Transverse colon (tissue), 4 donors: ENCODE measurements around the gene RNF224. TPM values are rescaled to one million over a fixed set of nuclear protein-coding genes. Genes with fewer than 3 reads are reported as not detected.

Experiments
- DNase-seq: peaks from one replicate; pipeline ENCODE4 v3.0.0-alpha.2; 2019
- H3K27ac ChIP-seq, 4 donors: fragments of 200-600 bp; sonication (generic); 2 replicates each; pipeline ENCODE4 v1.5.1; 2016 to 2018; ENCODE audit warnings: inconsistent platforms in 4 of 4
- H3K27me3 ChIP-seq: fragments of 200-600 bp; sonication (generic); 2 replicates; pipeline ENCODE4 v1.5.1; 2017; ENCODE audit warnings: inconsistent platforms
- H3K36me3 ChIP-seq, 4 donors: fragments of 200-600 bp; sonication (generic); 2 replicates each; pipeline ENCODE4 v1.5.1; 2017 to 2019; ENCODE audit warnings: inconsistent platforms in 4 of 4
- H3K4me1 ChIP-seq, 4 donors: fragments of 200-600 bp; sonication (generic); 2 replicates each; pipeline ENCODE4 v1.5.1; 2017 to 2020; ENCODE audit warnings: inconsistent platforms in 4 of 4
- H3K4me3 ChIP-seq, 4 donors: fragments of 200-600 bp; sonication (generic); 1 replicate in 1 of 4; 2 replicates in 3 of 4; pipeline versions ENCODE4 v1.5.1 to v1.6.1; 2017 to 2019; ENCODE audit warnings: inconsistent platforms in 4 of 4
- H3K9me3 ChIP-seq, 2 donors: fragments of 200-600 bp; sonication (generic); 2 replicates each; pipeline ENCODE4 v1.5.1; 2017 to 2019; ENCODE audit warnings: inconsistent platforms in 2 of 2
- EP300 ChIP-seq: sonication (generic); formaldehyde crosslinking; IDR thresholded peaks from one replicate; pipeline ENCODE4 v1.6.1; 2017; ENCODE audit warnings: antibody characterized with exemption, low read depth
- POLR2A ChIP-seq: fragments of 450-650 bp; IDR thresholded peaks from one replicate; pipeline ENCODE4 v1.6.1; 2016; ENCODE audit warnings: antibody characterized with exemption, mild to moderate bottlenecking, moderate library complexity
- POLR2AphosphoS5 ChIP-seq, 3 donors: sonication (generic); formaldehyde crosslinking; IDR thresholded peaks; one replicate each; pipeline ENCODE4 v1.6.1; 2016; ENCODE audit warnings: antibody characterized with exemption in 3 of 3
- WGBS, 2 donors: methylation state at CpG; one replicate each; pipeline ENCODE4 v1.1.5; 2018; ENCODE audit warnings: low coverage in 1 of 2; 5-methylcytosine and 5-hydroxymethylcytosine counted together
- in situ Hi-C, 4 donors: fragments of 200-750 bp; cut with MboI; loops; one replicate each; pipeline versions ENCODE4 v1.15.0 to v1.15.1; 2017; ENCODE audit warnings: low sequenced_read_pairs in 3 of 4, low pct_ligation_motif_present in 1 of 4, low pct_unique_long_range_greater_than_20kb in 1 of 4
- intact Hi-C: fragments of 100-400 bp; cut with DNase I; formaldehyde crosslinking; loops from one replicate; pipeline ENCODE4 v1.15.1; 2023; ENCODE audit warnings: low total_unique reads
- total RNA-seq, 4 donors: library from RNA; depleted of rRNA; stranded (reverse); fragments of >200 nt; gene quantifications; one replicate each; pipeline ENCODE4 v1.1.0, GENCODE V29; 2016
- TF ChIP-seq, protein P1 (sequence below), 5 experiments: fragments of 200-600 bp in 3 of 5; fragments of 450-650 bp in 2 of 5; sonication (generic) in 3 of 5; IDR thresholded peaks; 1 replicate in 2 of 5; 2 replicates in 3 of 5; pipeline ENCODE4 v1.5.1; 2016 to 2017; ENCODE audit warnings: antibody characterized with exemption in 5 of 5, inconsistent platforms in 3 of 5, mild to moderate bottlenecking in 2 of 5, moderate library complexity in 1 of 5

Gene RNF224
- total RNA-seq, 4 donors from 2014 or later: not detected

- Histone ChIP-seq H3K27me3 (no peaks in the 10 kb centered on the region), H3K4me3 (no peak overlapping the region), H3K9me3 (no peaks in the 10 kb centered on the region), H3K36me3 (peaks cover 0 to 39% (median 15%) of the 10 kb centered on the region in 4 donors), H3K27ac (no peak overlapping the region), H3K4me1 (peaks cover 19 to 23% (median 21%) of the 10 kb centered on the region in 4 donors)
- TF ChIP-seq EP300 (no peak), POLR2A (no peak), POLR2AphosphoS5 (IDR thresholded peaks at IDR 0.05) (no peak)
- TF ChIP-seq, protein P1, sequence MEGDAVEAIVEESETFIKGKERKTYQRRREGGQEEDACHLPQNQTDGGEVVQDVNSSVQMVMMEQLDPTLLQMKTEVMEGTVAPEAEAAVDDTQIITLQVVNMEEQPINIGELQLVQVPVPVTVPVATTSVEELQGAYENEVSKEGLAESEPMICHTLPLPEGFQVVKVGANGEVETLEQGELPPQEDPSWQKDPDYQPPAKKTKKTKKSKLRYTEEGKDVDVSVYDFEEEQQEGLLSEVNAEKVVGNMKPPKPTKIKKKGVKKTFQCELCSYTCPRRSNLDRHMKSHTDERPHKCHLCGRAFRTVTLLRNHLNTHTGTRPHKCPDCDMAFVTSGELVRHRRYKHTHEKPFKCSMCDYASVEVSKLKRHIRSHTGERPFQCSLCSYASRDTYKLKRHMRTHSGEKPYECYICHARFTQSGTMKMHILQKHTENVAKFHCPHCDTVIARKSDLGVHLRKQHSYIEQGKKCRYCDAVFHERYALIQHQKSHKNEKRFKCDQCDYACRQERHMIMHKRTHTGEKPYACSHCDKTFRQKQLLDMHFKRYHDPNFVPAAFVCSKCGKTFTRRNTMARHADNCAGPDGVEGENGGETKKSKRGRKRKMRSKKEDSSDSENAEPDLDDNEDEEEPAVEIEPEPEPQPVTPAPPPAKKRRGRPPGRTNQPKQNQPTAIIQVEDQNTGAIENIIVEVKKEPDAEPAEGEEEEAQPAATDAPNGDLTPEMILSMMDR (IDR thresholded peaks at IDR 0.05): no peak
- in situ Hi-C loops (no loop called here), intact Hi-C loops (no loop called here)
- no peak for DNase-seq
- WGBS, 2 donors: 88 to 92% methylated on average over 5 to 27 of the region's 27 CpGs
These were observed 43.2 kb upstream of the RNF224 start for GRCh38 chr9:137183980-137184595.

GRCh38 chr9:137184881-137185660 is 42.2 kb upstream of the RNF224 start:
- in situ Hi-C loops: no loop called here
- Histone ChIP-seq H3K4me3 (no peak overlapping the region), H3K27ac (no peak overlapping the region), H3K9me3 (no peaks in the 10 kb centered on the region), H3K4me1 (peaks cover 28 to 33% (median 31%) of the 10 kb centered on the region in 4 donors), H3K27me3 (no peaks in the 10 kb centered on the region), H3K36me3 (peaks cover 0 to 35% (median 12%) of the 10 kb centered on the region in 4 donors)
- 94 to 100% methylated on average over 2 to 39 of the region's 48 CpGs for WGBS, 2 donors
- TF ChIP-seq, protein P1 (IDR thresholded peaks at IDR 0.05): no peak
- TF ChIP-seq POLR2A: no peak
- TF ChIP-seq POLR2AphosphoS5 (IDR thresholded peaks at IDR 0.05): no peak
- no peak for TF ChIP-seq EP300
- intact Hi-C loops: no loop called here
- DNase-seq: no peak

- WGBS, 2 donors: 93% methylated on average over 15 of the region's 19 CpGs; no CpG with 5 or more reads in 1 of the 2 donors
- intact Hi-C loops: no loop called here
- Histone ChIP-seq H3K9me3 (no peaks in the 10 kb centered on the region), H3K4me3 (no peak overlapping the region), H3K27ac (no peak overlapping the region), H3K36me3 (peaks cover 0 to 28% (median 9%) of the 10 kb centered on the region in 4 donors), H3K4me1 (peaks cover 36 to 41% (median 39%) of the 10 kb centered on the region in 4 donors), H3K27me3 (no peaks in the 10 kb centered on the region)
- in situ Hi-C loops: no loop called here
- DNase-seq: no peak
- no peak for TF ChIP-seq POLR2AphosphoS5 (IDR thresholded peaks at IDR 0.05)
- no peak for TF ChIP-seq POLR2A
- TF ChIP-seq, protein P1 (IDR thresholded peaks at IDR 0.05): no peak
- TF ChIP-seq EP300: no peak
These were observed 41.4 kb upstream of the RNF224 start for GRCh38 chr9:137185921-137186320.

DNA sequence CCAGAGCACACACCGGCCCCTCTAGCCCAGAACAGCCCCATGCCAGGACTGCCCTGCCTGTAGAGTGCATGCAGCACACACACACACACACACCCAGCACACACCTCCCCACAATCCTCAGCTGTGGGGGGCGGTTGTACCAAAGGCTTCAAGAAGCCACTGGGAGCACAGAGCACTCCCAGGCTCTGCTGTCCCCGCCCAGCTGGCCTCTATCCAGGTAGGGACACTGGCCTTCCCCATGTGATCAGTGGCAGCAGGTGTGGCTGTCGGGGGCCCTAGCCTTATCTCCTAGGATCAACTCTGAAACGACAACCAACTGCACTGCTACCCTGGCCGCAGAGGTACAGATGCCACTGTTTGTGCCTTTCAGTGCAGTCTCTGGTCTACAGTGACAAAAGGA is 40.9 kb upstream of the RNF224 start:
- DNase-seq: no peak
- no peaks in the 10 kb centered on the region for H3K9me3 ChIP-seq
- TF ChIP-seq, protein P1 (IDR thresholded peaks at IDR 0.05): no peak
- TF ChIP-seq POLR2A: no peak
- TF ChIP-seq POLR2AphosphoS5 (IDR thresholded peaks at IDR 0.05): no peak
- H3K27ac ChIP-seq: no peak overlapping the region
- in situ Hi-C loops: no loop called here
- peaks cover 0 to 25% (median 9%) of the 10 kb centered on the region in 4 donors for H3K36me3 ChIP-seq
- intact Hi-C loops: no loop called here
- H3K4me1 ChIP-seq: peaks cover 36 to 45% (median 39%) of the 10 kb centered on the region in 4 donors
- no peaks in the 10 kb centered on the region for H3K27me3 ChIP-seq
- H3K4me3 ChIP-seq: peak overlapping the region in 1 of 4 donors; percentile 98
- WGBS, 2 donors: 55% methylated on average over 6 of the region's 6 CpGs; no CpG with 5 or more reads in 1 of the 2 donors
